Type B pancreatic cell (in vitro differentiated cells): Measurements from ENCODE around the gene CEP85L. TPM values are rescaled to one million over a fixed set of nuclear protein-coding genes. Genes with fewer than 3 reads are reported as not detected.

ENCODE experiments used
- DNase-seq: peaks from one replicate; pipeline ENCODE4 v3.0.0; 2021; ENCODE audit warnings: mixed read lengths; ENCODE audit not compliant: unreplicated experiment; ENCODE audit errors: extremely low spot score
- H3K27ac Mint-ChIP-seq: 2 replicates; pipeline ENCODE4 v1.8.0; 2021; ENCODE audit warnings: mild to moderate bottlenecking, mixed read lengths
- H3K27me3 Mint-ChIP-seq: 2 replicates; pipeline ENCODE4 v1.8.0; 2021; ENCODE audit warnings: mixed read lengths
- H3K36me3 Mint-ChIP-seq: 2 replicates; pipeline ENCODE4 v1.8.0; 2021; ENCODE audit warnings: mixed read lengths
- H3K4me1 Mint-ChIP-seq: one replicate; pipeline ENCODE4 v1.8.0; 2021; ENCODE audit warnings: mixed read lengths; ENCODE audit not compliant: unreplicated experiment
- H3K4me3 Mint-ChIP-seq: 2 replicates; pipeline ENCODE4 v1.8.0; 2021; ENCODE audit warnings: mild to moderate bottlenecking, mixed read lengths
- H3K9me3 Mint-ChIP-seq: 2 replicates; pipeline ENCODE4 v1.8.0; 2021; ENCODE audit warnings: mixed read lengths
- total RNA-seq: library from RNA; stranded (reverse); gene quantifications from 2 replicates; pipeline ENCODE4 v1.2.1, GENCODE V29; 2021; ENCODE audit warnings: low replicate concordance
- TF ChIP-seq, protein P1 (sequence below): fragments of 200-600 bp; sonication (generic); conservative IDR thresholded peaks from 2 replicates; pipeline ENCODE4 v1.5.0; 2021; ENCODE audit warnings: antibody characterized with exemption, mild to moderate bottlenecking

Gene CEP85L
- total RNA-seq, 1 donor from 2014 or later: 16.1 TPM

DNA sequence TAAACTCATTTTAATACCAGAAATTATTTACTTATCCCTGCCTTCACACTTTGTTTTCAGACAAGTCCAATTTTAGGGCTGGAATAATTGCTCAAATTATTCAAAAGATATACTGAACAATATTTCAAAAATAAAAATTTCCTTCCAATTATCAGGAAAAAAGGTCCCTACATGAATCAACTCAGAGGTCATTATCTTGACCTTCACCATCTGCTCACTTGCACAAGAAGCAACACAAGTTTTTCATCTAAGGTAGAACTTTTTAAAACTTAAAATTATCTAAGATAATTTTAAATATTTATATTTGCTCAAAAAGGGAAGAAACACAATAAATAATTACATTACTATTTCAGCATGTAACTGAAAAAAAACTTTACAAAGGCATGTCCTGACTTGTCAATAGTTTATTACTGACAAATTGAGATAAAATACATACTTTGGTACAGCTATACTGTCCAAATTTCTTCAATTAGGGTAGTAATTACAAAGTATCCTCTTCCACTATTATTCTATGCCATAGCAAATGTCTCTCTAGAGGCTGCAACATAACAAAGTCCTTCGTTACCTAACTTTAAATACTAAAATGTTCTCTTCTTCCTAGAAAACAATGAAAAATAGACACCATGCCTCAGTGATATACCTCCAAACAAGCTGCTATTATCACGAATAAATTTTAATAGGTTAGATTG, 2.4 kb downstream of the CEP85L start:
- Mint-ChIP-seq H3K27ac (peak overlapping the region; percentile 75), H3K36me3 (peaks cover 8% of the 10 kb centered on the region), H3K27me3 (no peaks in the 10 kb centered on the region), H3K4me1 (peaks cover 24% of the 10 kb centered on the region), H3K9me3 (peaks cover 4% of the 10 kb centered on the region), H3K4me3 (peak overlapping the region; percentile 92)
- no peak for DNase-seq
- TF ChIP-seq, protein P1, sequence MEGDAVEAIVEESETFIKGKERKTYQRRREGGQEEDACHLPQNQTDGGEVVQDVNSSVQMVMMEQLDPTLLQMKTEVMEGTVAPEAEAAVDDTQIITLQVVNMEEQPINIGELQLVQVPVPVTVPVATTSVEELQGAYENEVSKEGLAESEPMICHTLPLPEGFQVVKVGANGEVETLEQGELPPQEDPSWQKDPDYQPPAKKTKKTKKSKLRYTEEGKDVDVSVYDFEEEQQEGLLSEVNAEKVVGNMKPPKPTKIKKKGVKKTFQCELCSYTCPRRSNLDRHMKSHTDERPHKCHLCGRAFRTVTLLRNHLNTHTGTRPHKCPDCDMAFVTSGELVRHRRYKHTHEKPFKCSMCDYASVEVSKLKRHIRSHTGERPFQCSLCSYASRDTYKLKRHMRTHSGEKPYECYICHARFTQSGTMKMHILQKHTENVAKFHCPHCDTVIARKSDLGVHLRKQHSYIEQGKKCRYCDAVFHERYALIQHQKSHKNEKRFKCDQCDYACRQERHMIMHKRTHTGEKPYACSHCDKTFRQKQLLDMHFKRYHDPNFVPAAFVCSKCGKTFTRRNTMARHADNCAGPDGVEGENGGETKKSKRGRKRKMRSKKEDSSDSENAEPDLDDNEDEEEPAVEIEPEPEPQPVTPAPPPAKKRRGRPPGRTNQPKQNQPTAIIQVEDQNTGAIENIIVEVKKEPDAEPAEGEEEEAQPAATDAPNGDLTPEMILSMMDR: no peak

DNA sequence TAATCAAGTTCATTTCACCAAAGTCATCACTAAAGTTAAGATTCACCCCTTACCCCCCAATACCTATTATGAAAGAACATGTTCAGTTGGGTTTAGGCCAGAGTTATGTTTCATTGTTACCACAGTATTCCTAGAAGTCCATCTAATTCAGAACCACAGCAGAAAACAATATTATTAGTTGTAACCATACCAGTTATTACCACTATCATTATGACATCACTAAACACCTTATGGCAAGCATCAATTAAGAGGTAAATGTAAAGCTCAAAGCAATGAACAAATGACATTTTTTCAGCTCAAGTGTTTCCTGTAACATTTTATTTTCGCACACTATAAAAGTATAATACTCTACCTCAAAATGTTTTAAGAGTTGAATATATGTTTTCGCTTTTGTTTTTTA, 4.4 kb downstream of the CEP85L start:
- Mint-ChIP-seq H3K36me3 (peaks cover 8% of the 10 kb centered on the region), H3K27ac (no peak overlapping the region), H3K4me1 (peaks cover 24% of the 10 kb centered on the region), H3K4me3 (peak overlapping the region; percentile 21), H3K9me3 (peaks cover 4% of the 10 kb centered on the region), H3K27me3 (no peaks in the 10 kb centered on the region)
- TF ChIP-seq, protein P1: no peak
- DNase-seq: no peak

DNA sequence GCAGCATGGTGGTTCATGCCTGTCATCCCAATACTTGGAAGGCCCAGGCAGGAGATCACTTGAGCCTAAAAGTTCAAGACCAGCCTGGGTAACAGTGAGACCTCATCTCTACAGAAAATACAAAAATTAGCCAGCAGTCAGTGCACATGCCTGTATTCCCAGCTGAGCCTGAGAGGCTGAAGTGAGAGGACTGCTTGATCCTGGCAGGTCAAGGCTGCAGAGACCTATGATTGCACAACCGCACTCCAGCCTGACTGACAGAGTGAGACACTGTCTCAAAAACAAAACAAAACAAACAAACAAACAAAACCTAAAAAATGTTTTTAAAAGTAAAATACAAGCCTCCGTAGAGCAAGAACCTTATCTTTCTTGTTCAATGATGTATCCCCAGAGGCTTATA, 6.0 kb downstream of the CEP85L start:
- Mint-ChIP-seq H3K36me3 (peaks cover 8% of the 10 kb centered on the region), H3K27ac (no peak overlapping the region), H3K27me3 (no peaks in the 10 kb centered on the region), H3K4me1 (peaks cover 24% of the 10 kb centered on the region), H3K4me3 (no peak overlapping the region), H3K9me3 (peaks cover 4% of the 10 kb centered on the region)
- TF ChIP-seq, protein P1: no peak
- DNase-seq: no peak

DNA sequence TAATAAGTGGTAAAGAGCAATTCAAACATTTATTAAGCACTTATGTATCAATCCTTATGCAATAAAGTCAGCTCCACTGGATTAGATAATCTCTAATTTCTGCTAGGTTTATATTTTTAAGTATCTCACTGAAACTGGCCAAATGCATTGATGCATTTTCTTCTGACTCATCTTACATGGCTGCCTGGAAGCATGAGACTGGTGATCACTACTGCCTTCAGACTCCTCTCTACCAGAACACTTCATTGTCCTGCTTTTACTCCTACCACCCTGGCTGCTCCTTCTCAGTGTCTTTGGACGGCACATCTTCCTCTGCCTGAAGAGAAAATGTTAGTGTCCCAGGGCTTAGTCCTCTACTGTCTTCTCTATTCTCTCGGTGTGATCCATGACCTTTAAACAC, 7.4 kb downstream of the CEP85L start:
- Mint-ChIP-seq H3K36me3 (peaks cover 8% of the 10 kb centered on the region), H3K27ac (no peak overlapping the region), H3K4me1 (peaks cover 20% of the 10 kb centered on the region), H3K27me3 (no peaks in the 10 kb centered on the region), H3K4me3 (no peak overlapping the region), H3K9me3 (peaks cover 4% of the 10 kb centered on the region)
- DNase-seq: no peak
- TF ChIP-seq, protein P1: no peak

DNA sequence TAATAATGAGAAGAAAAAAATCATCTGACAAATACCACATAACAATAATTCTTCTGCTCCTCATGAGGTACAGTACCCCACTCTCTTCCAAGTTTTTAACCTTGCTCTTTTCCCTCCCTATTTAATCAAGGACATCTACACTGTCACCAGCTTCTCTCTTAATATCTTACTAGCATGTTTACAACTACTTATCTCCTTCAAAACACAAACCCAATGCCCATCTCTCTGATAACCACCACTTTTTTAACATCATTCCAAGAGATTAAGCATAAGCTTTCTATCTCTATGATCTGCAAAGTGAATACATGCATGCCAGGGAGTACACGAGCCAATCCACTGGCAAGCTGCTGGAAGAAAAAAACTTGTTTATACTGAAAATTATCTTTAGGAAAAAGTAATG, 10.3 kb downstream of the CEP85L start:
- Mint-ChIP-seq H3K36me3 (peaks cover 4% of the 10 kb centered on the region), H3K4me3 (no peak overlapping the region), H3K9me3 (peaks cover 5% of the 10 kb centered on the region), H3K27ac (no peak overlapping the region), H3K4me1 (peaks cover 14% of the 10 kb centered on the region), H3K27me3 (no peaks in the 10 kb centered on the region)
- TF ChIP-seq, protein P1: no peak
- DNase-seq: no peak
